ENCODE measurements around the gene HSD17B13. TPM values are rescaled to one million over a fixed set of nuclear protein-coding genes. Genes with fewer than 3 reads are reported as not detected.

Gene HSD17B13
- total and polyA plus RNA-seq, 2 of the 4 experiments (the other 2 are of a cell fraction), result not detected

DNA sequence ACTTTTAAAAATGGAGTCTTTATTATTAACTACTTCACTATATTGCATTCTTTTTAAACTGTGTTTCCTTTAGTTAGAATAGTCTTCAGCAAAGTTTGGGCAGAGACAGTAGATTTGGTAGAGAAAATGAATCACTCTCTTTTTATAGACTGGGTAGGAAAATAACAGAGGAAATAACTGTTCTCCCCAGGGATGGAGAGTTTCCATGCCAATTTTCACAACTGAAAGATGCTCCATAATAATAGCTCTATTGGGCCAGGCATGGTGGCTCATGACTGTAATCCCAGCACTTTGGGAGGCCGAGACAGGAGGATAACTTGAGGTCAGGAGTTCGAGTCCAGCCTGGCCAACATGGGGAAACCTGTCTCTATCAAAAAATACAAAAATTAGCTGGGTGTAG lies 13.1 kb downstream of the HSD17B13 start:
- no TSS peak for BruUV-seq (replicated peaks)
- Histone ChIP-seq H3K4me3 (ENCODE audit: insufficient read depth, low read depth, low read length) (no peak overlapping the region), H3K18ac (ENCODE audit: low read depth, low read length) (no peak overlapping the region), H3K27me3 (ENCODE audit: control insufficient read depth, insufficient read depth, low read length) (no peaks in the 10 kb centered on the region), H2AK9ac (replicated peaks; ENCODE audit: low read depth, low read length, poor library complexity) (no peak overlapping the region), H4K91ac (ENCODE audit: insufficient read depth, low read depth, low read length) (no peak overlapping the region), H3K9me1 (ENCODE audit: insufficient read depth, low read length) (no peaks in the 10 kb centered on the region), H3K36me3 (ENCODE audit: control insufficient read depth, insufficient read depth, low read length) (no peaks in the 10 kb centered on the region), H3K27ac (ENCODE audit: insufficient read depth, low read length) (no peak overlapping the region), H3K4me2 (ENCODE audit: low read depth, low read length) (no peak overlapping the region), H2BK120ac (ENCODE audit: low read depth, low read length) (no peak overlapping the region), H3K4me1 (ENCODE audit: control insufficient read depth, insufficient read depth, low read length) (no peaks in the 10 kb centered on the region), H2BK20ac (ENCODE audit: low read depth, low read length) (no peak overlapping the region), H3K9me3 (ENCODE audit: control insufficient read depth, insufficient read depth, low read length) (no peaks in the 10 kb centered on the region), H2BK5ac (ENCODE audit: low read depth, low read length, poor library complexity, severe bottlenecking) (no peak overlapping the region), H2AFZ (replicated peaks; ENCODE audit: low read length, poor library complexity) (no peak overlapping the region), H3K56ac (ENCODE audit: extremely low read depth, insufficient read depth, low read length) (no peak overlapping the region), H4K20me1 (ENCODE audit: insufficient read depth, low read length) (no peaks in the 10 kb centered on the region), H4K8ac (ENCODE audit: low read depth in 2 of 2, low read length in 2 of 2) (no peak overlapping the region), H3K23ac (ENCODE audit: low read depth, low read length) (no peak overlapping the region), H2BK15ac (ENCODE audit: low read depth, low read length) (no peak overlapping the region), H3K4ac (ENCODE audit: low read depth, low read length) (no peak overlapping the region), H4K5ac (ENCODE audit: low read depth, low read length) (no peak overlapping the region), H3K79me1 (ENCODE audit: low read depth in 1 of 2, low read length in 2 of 2) (no peaks in the 10 kb centered on the region), H3K14ac (replicated peaks; ENCODE audit: low read depth, low read length) (no peak overlapping the region), H3K9ac (ENCODE audit: low read depth, low read length) (no peak overlapping the region), H2AK5ac (ENCODE audit: low read depth, low read length) (no peak overlapping the region)
- in situ Hi-C loops (cut with MboI; ENCODE audit: low sequenced_read_pairs) (no loop called here), intact Hi-C loops (cut with micrococcal nuclease) (no loop called here), dilution Hi-C loops (cut with HindIII; ENCODE audit: low sequenced_read_pairs, unreplicated experiment) (no loop called here)
- no CpG with 5 or more reads among the region's 2 CpGs for WGBS, 2 experiments (ENCODE audit: extremely low coverage in 2 of 2, insufficient read length in 1 of 2)
- ChIA-PET CTCF (no interaction called here), POLR2A (ENCODE audit: unreplicated experiment) (interaction anchor here (0.6 kb wide), 1 partner anchor 716 kb away, joined by 4 read pairs; the partner anchor contains the start of gene PTPN13)
- TF ChIP-seq MAZ (IDR thresholded peaks at IDR 0.05; ENCODE audit: borderline replicate concordance, low read depth, low read length) (no peak), MXI1 (IDR thresholded peaks at IDR 0.05; ENCODE audit: borderline replicate concordance, low read depth, low read length) (no peak), SMC3 (IDR thresholded peaks at IDR 0.05; ENCODE audit: low read depth, low read length) (no peak), CHD1 (IDR thresholded peaks at IDR 0.05; ENCODE audit: low read depth, low read length) (no peak), CEBPB (IDR thresholded peaks at IDR 0.05; ENCODE audit: low read depth, low read length) (no peak), BHLHE40 (IDR thresholded peaks at IDR 0.05; ENCODE audit: low read depth, low read length) (no peak), RCOR1 (IDR thresholded peaks at IDR 0.05; ENCODE audit: insufficient replicate concordance, low read length) (no peak), MAFK (IDR thresholded peaks at IDR 0.05; ENCODE audit: low read depth, low read length) (no peak), RFX5 (IDR thresholded peaks at IDR 0.05; ENCODE audit: low read depth, low read length) (no peak), FOS (IDR thresholded peaks at IDR 0.05; ENCODE audit: low read depth, low read length) (no peak), RAD21 (IDR thresholded peaks at IDR 0.05; ENCODE audit: low read length) (no peak), POLR2A (IDR thresholded peaks at IDR 0.05; ENCODE audit: low read depth, low read length) (no peak), NFE2L2 (IDR thresholded peaks at IDR 0.05; ENCODE audit: low read depth, low read length) (no peak)
- TF ChIP-seq, protein P1, sequence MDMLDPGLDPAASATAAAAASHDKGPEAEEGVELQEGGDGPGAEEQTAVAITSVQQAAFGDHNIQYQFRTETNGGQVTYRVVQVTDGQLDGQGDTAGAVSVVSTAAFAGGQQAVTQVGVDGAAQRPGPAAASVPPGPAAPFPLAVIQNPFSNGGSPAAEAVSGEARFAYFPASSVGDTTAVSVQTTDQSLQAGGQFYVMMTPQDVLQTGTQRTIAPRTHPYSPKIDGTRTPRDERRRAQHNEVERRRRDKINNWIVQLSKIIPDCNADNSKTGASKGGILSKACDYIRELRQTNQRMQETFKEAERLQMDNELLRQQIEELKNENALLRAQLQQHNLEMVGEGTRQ (IDR thresholded peaks at IDR 0.05; ENCODE audit: low read depth, low read length), result no peak
- TF ChIP-seq, protein P2, sequence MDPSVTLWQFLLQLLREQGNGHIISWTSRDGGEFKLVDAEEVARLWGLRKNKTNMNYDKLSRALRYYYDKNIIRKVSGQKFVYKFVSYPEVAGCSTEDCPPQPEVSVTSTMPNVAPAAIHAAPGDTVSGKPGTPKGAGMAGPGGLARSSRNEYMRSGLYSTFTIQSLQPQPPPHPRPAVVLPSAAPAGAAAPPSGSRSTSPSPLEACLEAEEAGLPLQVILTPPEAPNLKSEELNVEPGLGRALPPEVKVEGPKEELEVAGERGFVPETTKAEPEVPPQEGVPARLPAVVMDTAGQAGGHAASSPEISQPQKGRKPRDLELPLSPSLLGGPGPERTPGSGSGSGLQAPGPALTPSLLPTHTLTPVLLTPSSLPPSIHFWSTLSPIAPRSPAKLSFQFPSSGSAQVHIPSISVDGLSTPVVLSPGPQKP (IDR thresholded peaks at IDR 0.05; ENCODE audit: borderline replicate concordance, low read depth, low read length), result no peak
- TF ChIP-seq, protein P3, sequence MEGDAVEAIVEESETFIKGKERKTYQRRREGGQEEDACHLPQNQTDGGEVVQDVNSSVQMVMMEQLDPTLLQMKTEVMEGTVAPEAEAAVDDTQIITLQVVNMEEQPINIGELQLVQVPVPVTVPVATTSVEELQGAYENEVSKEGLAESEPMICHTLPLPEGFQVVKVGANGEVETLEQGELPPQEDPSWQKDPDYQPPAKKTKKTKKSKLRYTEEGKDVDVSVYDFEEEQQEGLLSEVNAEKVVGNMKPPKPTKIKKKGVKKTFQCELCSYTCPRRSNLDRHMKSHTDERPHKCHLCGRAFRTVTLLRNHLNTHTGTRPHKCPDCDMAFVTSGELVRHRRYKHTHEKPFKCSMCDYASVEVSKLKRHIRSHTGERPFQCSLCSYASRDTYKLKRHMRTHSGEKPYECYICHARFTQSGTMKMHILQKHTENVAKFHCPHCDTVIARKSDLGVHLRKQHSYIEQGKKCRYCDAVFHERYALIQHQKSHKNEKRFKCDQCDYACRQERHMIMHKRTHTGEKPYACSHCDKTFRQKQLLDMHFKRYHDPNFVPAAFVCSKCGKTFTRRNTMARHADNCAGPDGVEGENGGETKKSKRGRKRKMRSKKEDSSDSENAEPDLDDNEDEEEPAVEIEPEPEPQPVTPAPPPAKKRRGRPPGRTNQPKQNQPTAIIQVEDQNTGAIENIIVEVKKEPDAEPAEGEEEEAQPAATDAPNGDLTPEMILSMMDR (conservative IDR thresholded peaks at IDR 0.05; ENCODE audit: low read depth, low read length), result no peak
- DNase-seq, result no peak
- no peak for ATAC-seq (ENCODE audit: low read depth)

Data from IMR-90 (cell line).